RPMI8226 (cell line): ENCODE results near the gene TBC1D4.
"Not testable (repeated sequence)": the region's sequence is repeated elsewhere in the genome, so short reads cannot be mapped to it uniquely, and the experiment has no call there.

Experiments
- DNase-seq: peaks from one replicate; pipeline ENCODE4 v3.0.0-alpha.2; 2015

The TBC1D4 gene

GRCh38 chr13:75316427-75316826, 165.5 kb downstream of the TBC1D4 start:
- DNase-seq = no peak

- DNase-seq = no peak
These were observed 169.0 kb downstream of the TBC1D4 start for GRCh38 chr13:75312884-75313520.

- no peak for DNase-seq
These were observed 171.9 kb downstream of the TBC1D4 start for GRCh38 chr13:75309981-75310580.

- no peak for DNase-seq
These were observed 173.7 kb downstream of the TBC1D4 start for GRCh38 chr13:75308222-75308621.

- DNase-seq = no peak
These were observed 174.5 kb downstream of the TBC1D4 start for GRCh38 chr13:75307370-75307949.

GRCh38 chr13:75306967-75307366, 175.0 kb downstream of the TBC1D4 start:
- not testable (repeated sequence) for DNase-seq

GRCh38 chr13:75305059-75305458, 176.9 kb downstream of the TBC1D4 start:
- no peak for DNase-seq

GRCh38 chr13:75303263-75303662, 178.7 kb downstream of the TBC1D4 start:
- DNase-seq = no peak

- no peak for DNase-seq
These were observed 179.8 kb downstream of the TBC1D4 start for GRCh38 chr13:75302071-75302698.

GRCh38 chr13:75299913-75300862, 181.8 kb downstream of the TBC1D4 start:
- DNase-seq = no peak

- no peak for DNase-seq
These were observed 182.7 kb downstream of the TBC1D4 start for GRCh38 chr13:75299246-75299645.

GRCh38 chr13:75296641-75297040, 185.3 kb downstream of the TBC1D4 start:
- no peak for DNase-seq

- DNase-seq = no peak
These were observed 186.8 kb downstream of the TBC1D4 start for GRCh38 chr13:75295201-75295600.

GRCh38 chr13:75294110-75294509, 187.9 kb downstream of the TBC1D4 start:
- no peak for DNase-seq

GRCh38 chr13:75285310-75285709, 196.7 kb downstream of the TBC1D4 start:
- DNase-seq = no peak

GRCh38 chr13:75279834-75280369, 202.1 kb downstream of the TBC1D4 start:
- DNase-seq = no peak

- DNase-seq = not testable (repeated sequence)
These were observed 208.3 kb downstream of the TBC1D4 start for GRCh38 chr13:75273695-75274094.

- no peak for DNase-seq
These were observed 210.1 kb downstream of the TBC1D4 start for GRCh38 chr13:75271846-75272245.

- DNase-seq = not testable (repeated sequence)
These were observed 213.5 kb downstream of the TBC1D4 start for GRCh38 chr13:75268481-75268880.

- DNase-seq = no peak
These were observed 217.4 kb downstream of the TBC1D4 start for GRCh38 chr13:75264611-75265010.

GRCh38 chr13:75263741-75264407, 218.1 kb downstream of the TBC1D4 start:
- no peak for DNase-seq
